Mesendoderm (in vitro differentiated cells): ENCODE data around the gene MZT1.
A peak's percentile ranks its signal among the peaks of the same experiment; 100 is the strongest.

Experiments
- DNase-seq: peaks from one replicate; pipeline ENCODE4 v3.0.0; 2013
- H2AK5ac ChIP-seq: 2 replicates; pipeline ENCODE4 v1.6.1; 2013; ENCODE audit warnings: low read length, inconsistent platforms
- H2BK120ac ChIP-seq: 2 replicates; pipeline ENCODE4 v1.6.1; 2013; ENCODE audit warnings: low read depth, mild to moderate bottlenecking, low read length, moderate library complexity, mixed read lengths
- H2BK15ac ChIP-seq: replicated peaks from 2 replicates; pipeline ENCODE4 v1.6.1; 2013; ENCODE audit warnings: low read depth, mild to moderate bottlenecking, moderate library complexity
- H2BK5ac ChIP-seq: 2 replicates; pipeline ENCODE4 v1.6.1; 2013; ENCODE audit warnings: low read length, inconsistent platforms
- H3K18ac ChIP-seq: 2 replicates; pipeline ENCODE4 v1.6.1; 2013; ENCODE audit warnings: mild to moderate bottlenecking, low read length, mixed read lengths
- H3K23ac ChIP-seq: one replicate; pipeline ENCODE4 v1.6.1; 2013; ENCODE audit warnings: low read length
- H3K27ac ChIP-seq: 2 replicates; pipeline ENCODE4 v1.5.1; 2013; ENCODE audit warnings: low read depth, mild to moderate bottlenecking, inconsistent platforms, low read length, moderate library complexity
- H3K27me3 ChIP-seq: 2 replicates; pipeline ENCODE4 v1.6.1; 2013; ENCODE audit warnings: low read length, control low read depth, mild to moderate bottlenecking, inconsistent platforms; ENCODE audit not compliant: insufficient read depth, poor library complexity
- H3K36me3 ChIP-seq: 2 replicates; pipeline ENCODE4 v1.6.1; 2013; ENCODE audit warnings: low read length, inconsistent platforms; ENCODE audit not compliant: control insufficient read depth, insufficient read depth
- H3K4ac ChIP-seq: one replicate; pipeline ENCODE4 v1.6.1; 2013; ENCODE audit warnings: low read depth, mild to moderate bottlenecking, low read length, moderate library complexity
- H3K4me1 ChIP-seq: 2 replicates; pipeline ENCODE4 v1.6.1; 2013; ENCODE audit warnings: low read depth, low read length, inconsistent platforms; ENCODE audit not compliant: control insufficient read depth
- H3K4me2 ChIP-seq: 2 replicates; pipeline ENCODE4 v1.6.1; 2013; ENCODE audit warnings: low read length
- H3K4me3 ChIP-seq: 2 replicates; pipeline ENCODE4 v1.5.1; 2013; ENCODE audit warnings: mild to moderate bottlenecking, low read length
- H3K56ac ChIP-seq: one replicate; pipeline ENCODE4 v1.6.1; 2013; ENCODE audit warnings: low read length
- H3K79me1 ChIP-seq: 2 replicates; pipeline ENCODE4 v1.6.1; 2013; ENCODE audit warnings: low read length, inconsistent platforms
- H3K79me2 ChIP-seq: 2 replicates; pipeline ENCODE4 v1.6.1; 2013; ENCODE audit warnings: mild to moderate bottlenecking, low read length; ENCODE audit not compliant: control insufficient read depth, insufficient read depth
- H3K9ac ChIP-seq: 2 replicates; pipeline ENCODE4 v1.6.1; 2013; ENCODE audit warnings: low read length, inconsistent platforms
- H4K5ac ChIP-seq: one replicate; pipeline ENCODE4 v1.6.1; 2013; ENCODE audit warnings: low read length
- H4K8ac ChIP-seq: one replicate; pipeline ENCODE4 v1.6.1; 2013; ENCODE audit warnings: low read depth, mild to moderate bottlenecking, control low read depth, low read length, moderate library complexity
- WGBS: extraction: QIAGEN DNeasy Blood & Tissue Kit; methylation state at CpG from one replicate; pipeline ENCODE4 v1.1.7; 2013; ENCODE audit warnings: low lambda C conversion rate, missing lambda C conversion rate; ENCODE audit not compliant: insufficient coverage; ENCODE audit errors: extremely low coverage; 5-methylcytosine and 5-hydroxymethylcytosine counted together

Gene MZT1

DNA sequence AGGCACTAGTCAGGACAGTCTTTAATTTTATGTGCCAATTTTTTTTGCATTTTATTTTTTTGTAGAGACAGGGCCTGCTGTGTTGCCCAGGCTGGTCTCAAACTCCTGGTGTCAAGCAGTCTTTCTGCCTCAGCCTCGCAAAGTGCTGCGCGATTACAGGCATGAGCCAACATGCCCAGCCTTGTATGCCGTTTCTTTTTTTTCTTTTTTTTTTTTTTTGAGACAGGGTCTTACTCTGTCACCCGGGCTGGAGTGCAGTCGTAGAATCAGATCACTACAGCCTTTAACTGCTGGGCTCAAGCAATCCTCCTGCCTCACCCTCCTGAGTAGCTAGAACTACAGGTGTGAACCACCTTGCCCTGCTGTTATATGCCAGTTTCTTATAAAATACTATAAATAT lies 26.7 kb upstream of the MZT1 start:
- no peak overlapping the region for H3K4me2 ChIP-seq
- no peak overlapping the region for H3K23ac ChIP-seq
- WGBS = no CpG with 5 or more reads among the region's 6 CpGs
- no peak overlapping the region for H3K4me3 ChIP-seq
- H3K4ac ChIP-seq = no peak overlapping the region
- no peak overlapping the region for H3K9ac ChIP-seq
- H3K4me1 ChIP-seq = no peaks in the 10 kb centered on the region
- no peak overlapping the region for H3K56ac ChIP-seq
- H2BK15ac ChIP-seq = no peak overlapping the region
- peaks cover 3% of the 10 kb centered on the region for H3K36me3 ChIP-seq
- no peak overlapping the region for H2BK5ac ChIP-seq
- no peak overlapping the region for H4K8ac ChIP-seq
- no peak for DNase-seq
- no peak overlapping the region for H3K27ac ChIP-seq
- H2AK5ac ChIP-seq = no peak overlapping the region
- H2BK120ac ChIP-seq = no peak overlapping the region
- H4K5ac ChIP-seq = no peak overlapping the region
- no peak overlapping the region for H3K18ac ChIP-seq
- H3K27me3 ChIP-seq = no peaks in the 10 kb centered on the region
- H3K79me1 ChIP-seq = peaks cover 1% of the 10 kb centered on the region
- no peaks in the 10 kb centered on the region for H3K79me2 ChIP-seq

DNA sequence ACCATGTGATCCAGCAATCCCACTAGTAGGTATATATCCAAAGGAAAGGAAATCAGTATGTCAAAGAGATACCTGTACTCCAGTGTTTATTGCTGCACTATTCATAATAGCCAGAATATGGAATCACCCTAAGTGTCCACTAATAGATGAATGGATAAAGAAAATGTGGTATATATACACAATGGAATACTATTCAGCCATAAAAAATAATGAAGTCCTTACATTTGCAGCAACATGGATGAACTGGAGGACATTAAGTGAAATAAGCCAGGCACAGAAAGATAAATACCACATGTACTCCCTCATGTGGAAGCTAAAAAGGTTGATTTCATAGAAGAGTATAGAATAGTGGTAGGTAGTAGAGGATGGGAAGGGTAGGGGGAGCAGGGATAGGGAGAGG lies 23.8 kb upstream of the MZT1 start:
- H2BK15ac ChIP-seq = no peak overlapping the region
- no peak overlapping the region for H3K4me2 ChIP-seq
- H3K4me1 ChIP-seq = no peaks in the 10 kb centered on the region
- H3K27me3 ChIP-seq = no peaks in the 10 kb centered on the region
- no peak overlapping the region for H3K23ac ChIP-seq
- no peak overlapping the region for H3K9ac ChIP-seq
- H3K79me2 ChIP-seq = no peaks in the 10 kb centered on the region
- no peak overlapping the region for H3K4ac ChIP-seq
- no peak overlapping the region for H3K56ac ChIP-seq
- no peak overlapping the region for H4K5ac ChIP-seq
- H2BK5ac ChIP-seq = no peak overlapping the region
- H3K4me3 ChIP-seq = no peak overlapping the region
- H3K79me1 ChIP-seq = peaks cover 1% of the 10 kb centered on the region
- DNase-seq = no peak
- H4K8ac ChIP-seq = no peak overlapping the region
- H2BK120ac ChIP-seq = no peak overlapping the region
- no peak overlapping the region for H3K18ac ChIP-seq
- no peak overlapping the region for H3K27ac ChIP-seq
- H2AK5ac ChIP-seq = no peak overlapping the region
- H3K36me3 ChIP-seq = peaks cover 7% of the 10 kb centered on the region

DNA sequence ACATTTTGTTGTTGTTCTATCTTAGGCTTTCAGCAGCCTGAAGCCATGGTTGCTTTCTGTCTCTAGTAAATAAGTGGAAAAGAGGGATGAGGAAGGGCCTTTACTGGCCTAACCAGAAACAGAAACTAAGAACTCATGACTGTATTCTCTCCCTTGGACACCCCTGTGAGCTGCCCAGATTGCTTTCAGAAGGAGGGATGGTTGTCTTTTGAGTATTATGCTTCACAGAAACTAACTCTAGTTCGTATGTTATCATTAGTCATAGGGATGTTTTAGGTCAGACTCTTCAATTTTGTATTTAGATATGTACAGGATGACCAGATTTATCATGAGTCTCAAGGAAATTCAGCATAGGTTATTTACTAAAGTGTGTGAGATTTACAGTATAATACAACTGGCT lies 17.8 kb upstream of the MZT1 start:
- Histone ChIP-seq H3K27me3 (no peaks in the 10 kb centered on the region), H2BK120ac (no peak overlapping the region), H3K79me1 (no peaks in the 10 kb centered on the region), H3K4me1 (no peaks in the 10 kb centered on the region), H2BK15ac (no peak overlapping the region), H3K27ac (no peak overlapping the region), H3K4me2 (no peak overlapping the region), H2BK5ac (no peak overlapping the region), H3K56ac (no peak overlapping the region), H4K5ac (no peak overlapping the region), H3K9ac (no peak overlapping the region), H3K36me3 (peaks cover 4% of the 10 kb centered on the region), H3K18ac (no peak overlapping the region), H3K4me3 (no peak overlapping the region), H3K79me2 (no peaks in the 10 kb centered on the region), H3K23ac (no peak overlapping the region), H2AK5ac (no peak overlapping the region), H3K4ac (no peak overlapping the region), H4K8ac (no peak overlapping the region)
- WGBS = no CpG with 5 or more reads among the region's 1 CpG
- no peak for DNase-seq

DNA sequence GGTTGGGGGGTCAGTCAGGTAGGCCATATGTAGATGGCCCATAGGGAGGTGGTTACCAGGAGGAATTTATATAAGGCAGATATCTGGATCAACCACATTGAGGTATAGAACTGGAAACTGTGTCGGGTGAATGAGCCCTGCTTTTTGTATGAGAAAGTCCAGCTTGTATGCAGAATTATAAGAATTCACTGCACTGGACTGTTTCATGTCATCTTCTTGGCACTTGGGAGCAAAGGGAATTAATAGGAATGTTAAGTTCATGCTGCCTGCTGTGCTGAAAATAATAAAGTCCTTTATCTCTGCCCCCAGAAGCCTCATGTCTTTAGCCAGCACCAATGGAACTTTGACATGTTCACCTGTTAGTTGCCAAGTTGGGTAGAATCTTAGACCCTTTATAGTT lies 12.6 kb upstream of the MZT1 start:
- no peaks in the 10 kb centered on the region for H3K27me3 ChIP-seq
- no peak overlapping the region for H3K27ac ChIP-seq
- H2BK120ac ChIP-seq = no peak overlapping the region
- H3K4me1 ChIP-seq = no peaks in the 10 kb centered on the region
- no peak overlapping the region for H3K18ac ChIP-seq
- H4K5ac ChIP-seq = no peak overlapping the region
- no peak overlapping the region for H3K56ac ChIP-seq
- H3K79me1 ChIP-seq = no peaks in the 10 kb centered on the region
- no peak overlapping the region for H2AK5ac ChIP-seq
- H3K79me2 ChIP-seq = no peaks in the 10 kb centered on the region
- no peak overlapping the region for H3K4me2 ChIP-seq
- H3K9ac ChIP-seq = no peak overlapping the region
- no CpG with 5 or more reads among the region's 1 CpG for WGBS
- no peak overlapping the region for H2BK5ac ChIP-seq
- H3K23ac ChIP-seq = no peak overlapping the region
- no peak overlapping the region for H4K8ac ChIP-seq
- no peak overlapping the region for H3K4me3 ChIP-seq
- H3K36me3 ChIP-seq = no peaks in the 10 kb centered on the region
- DNase-seq = no peak
- no peak overlapping the region for H2BK15ac ChIP-seq
- H3K4ac ChIP-seq = no peak overlapping the region

DNA sequence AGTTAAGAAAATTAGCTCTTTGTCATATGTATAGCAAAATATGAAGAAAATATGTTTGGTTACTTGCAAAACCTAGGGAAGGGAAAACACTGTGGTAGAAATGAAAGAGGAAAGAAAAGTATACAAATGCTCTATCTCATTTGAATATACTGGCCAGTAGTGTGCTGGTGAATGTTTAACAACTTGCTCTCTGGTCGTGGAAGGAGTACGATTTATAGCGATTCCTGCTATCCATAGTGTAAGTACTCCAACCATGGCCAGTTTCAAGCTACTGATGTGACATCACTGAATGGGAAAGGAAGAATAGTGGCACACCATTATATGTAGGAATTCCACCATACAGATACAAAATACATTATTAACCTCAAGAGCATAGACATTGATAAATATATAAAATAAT lies 9.6 kb upstream of the MZT1 start:
- Histone ChIP-seq H3K23ac (no peak overlapping the region), H2AK5ac (no peak overlapping the region), H3K27me3 (no peaks in the 10 kb centered on the region), H2BK5ac (no peak overlapping the region), H3K4me2 (no peak overlapping the region), H3K27ac (no peak overlapping the region), H2BK15ac (no peak overlapping the region), H3K79me2 (no peaks in the 10 kb centered on the region), H3K56ac (no peak overlapping the region), H3K36me3 (no peaks in the 10 kb centered on the region), H3K4ac (no peak overlapping the region), H2BK120ac (no peak overlapping the region), H3K4me1 (no peaks in the 10 kb centered on the region), H3K4me3 (no peak overlapping the region), H3K79me1 (no peaks in the 10 kb centered on the region), H4K8ac (no peak overlapping the region), H3K18ac (no peak overlapping the region), H4K5ac (no peak overlapping the region), H3K9ac (no peak overlapping the region)
- DNase-seq = no peak
- WGBS = no CpG with 5 or more reads among the region's 3 CpGs

DNA sequence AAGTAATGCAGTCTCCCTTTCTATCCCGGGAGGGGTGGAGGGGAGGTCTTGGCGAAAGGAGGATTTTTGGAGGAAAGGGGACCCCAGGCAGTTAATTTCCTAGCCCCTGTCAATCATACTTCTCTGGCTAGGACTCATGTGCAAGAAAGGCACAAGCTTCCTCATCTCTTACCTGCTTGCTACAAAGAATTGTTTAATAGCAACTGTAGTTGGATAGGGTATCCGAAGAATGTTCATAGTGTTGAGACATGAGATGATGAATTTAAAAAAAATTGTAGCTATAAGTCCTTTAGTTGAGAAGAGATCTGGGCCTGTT lies 819 bp upstream of the MZT1 start:
- Histone ChIP-seq H3K18ac (no peak overlapping the region), H2BK5ac (no peak overlapping the region), H4K5ac (no peak overlapping the region), H3K79me1 (peaks cover 8% of the 10 kb centered on the region), H2BK15ac (no peak overlapping the region), H3K56ac (peak overlapping the region; percentile 92), H4K8ac (no peak overlapping the region), H2BK120ac (no peak overlapping the region), H3K36me3 (no peaks in the 10 kb centered on the region), H2AK5ac (no peak overlapping the region), H3K9ac (peak overlapping the region; percentile 95), H3K4me2 (peak overlapping the region; percentile 90), H3K27ac (no peak overlapping the region), H3K27me3 (no peaks in the 10 kb centered on the region), H3K4me3 (peak overlapping the region; percentile 78), H3K23ac (no peak overlapping the region), H3K4me1 (no peaks in the 10 kb centered on the region), H3K79me2 (peaks cover 31% of the 10 kb centered on the region), H3K4ac (peak overlapping the region; percentile 60)
- DNase-seq = no peak
- WGBS = no CpG with 5 or more reads among the region's 3 CpGs
